Kidney epithelial cell (primary cell): Measurements from ENCODE around the gene GBP4. TPM values are rescaled to one million over a fixed set of nuclear protein-coding genes. Genes with fewer than 3 reads are reported as not detected.

Source experiments
- DNase-seq: peaks from one replicate; pipeline ENCODE4 v3.0.0-alpha.2; 2010; ENCODE audit warnings: low read depth
- H3K27me3 ChIP-seq: 2 replicates; pipeline ENCODE4 v1.6.0; 2011; ENCODE audit warnings: low read length; ENCODE audit not compliant: control insufficient read depth, insufficient read depth
- H3K36me3 ChIP-seq: 2 replicates; pipeline ENCODE4 v1.5.1; 2011; ENCODE audit warnings: low read length; ENCODE audit not compliant: control insufficient read depth, insufficient read depth
- H3K4me3 ChIP-seq: 2 replicates; pipeline ENCODE4 v1.5.1; 2011; ENCODE audit warnings: low read depth, mild to moderate bottlenecking, control low read depth, low read length
- CTCF ChIP-seq: IDR thresholded peaks from 2 replicates; pipeline ENCODE4 v1.5.1; 2011; ENCODE audit warnings: mild to moderate bottlenecking, moderate library complexity, low read length, control low read depth, inconsistent platforms; ENCODE audit not compliant: insufficient read depth, poor library complexity, severe bottlenecking
- total RNA-seq: library from RNA; depleted of rRNA; stranded (reverse); fragments of >200 nt; gene quantifications from 2 replicates; pipeline ENCODE4 v1.2.3, GENCODE V29; 2015

Gene GBP4
- total RNA-seq, 1 donor from 2014 or later, result 0.50 TPM

GRCh38 chr1:89149976-89150375 is 48.8 kb downstream of the GBP4 start:
- no peak for TF ChIP-seq CTCF

DNA sequence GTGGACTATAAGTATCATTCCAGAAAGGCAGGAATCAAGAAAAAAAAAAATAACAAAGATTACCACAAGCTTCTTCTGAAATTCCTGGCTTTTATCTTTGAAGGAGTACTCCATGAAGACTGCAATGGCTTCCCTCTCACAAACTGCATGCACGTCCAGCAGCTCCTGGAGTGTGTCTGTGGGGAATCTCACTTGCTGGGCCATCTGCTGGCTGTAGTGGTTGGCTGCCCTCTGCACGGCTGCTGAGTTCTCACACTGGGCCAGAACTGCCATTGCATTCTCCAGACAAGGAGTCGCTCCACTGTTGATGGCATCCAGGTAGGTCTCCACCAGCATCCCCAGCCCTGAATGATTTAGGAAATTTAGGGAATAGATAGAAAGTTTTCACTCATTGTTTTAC is 49.5 kb downstream of the GBP4 start:
- no peak for TF ChIP-seq CTCF
- no peak for DNase-seq
- no peaks in the 10 kb centered on the region for H3K27me3 ChIP-seq

More at GRCh38 chr1:89149976-89150375, 48.8 kb downstream of the GBP4 start:
- no peak for DNase-seq
- Histone ChIP-seq H3K4me3 (no peak overlapping the region), H3K36me3 (no peaks in the 10 kb centered on the region), H3K27me3 (no peaks in the 10 kb centered on the region)

GRCh38 chr1:89147678-89148658 is 50.8 kb downstream of the GBP4 start:
- no peak overlapping the region for H3K4me3 ChIP-seq
- no peaks in the 10 kb centered on the region for H3K27me3 ChIP-seq
- no peak for TF ChIP-seq CTCF
- DNase-seq, result no peak
- H3K36me3 ChIP-seq, result no peaks in the 10 kb centered on the region

More for the DNA sequence above, 49.5 kb downstream of the GBP4 start:
- Histone ChIP-seq H3K36me3 (no peaks in the 10 kb centered on the region), H3K4me3 (no peak overlapping the region)

DNA sequence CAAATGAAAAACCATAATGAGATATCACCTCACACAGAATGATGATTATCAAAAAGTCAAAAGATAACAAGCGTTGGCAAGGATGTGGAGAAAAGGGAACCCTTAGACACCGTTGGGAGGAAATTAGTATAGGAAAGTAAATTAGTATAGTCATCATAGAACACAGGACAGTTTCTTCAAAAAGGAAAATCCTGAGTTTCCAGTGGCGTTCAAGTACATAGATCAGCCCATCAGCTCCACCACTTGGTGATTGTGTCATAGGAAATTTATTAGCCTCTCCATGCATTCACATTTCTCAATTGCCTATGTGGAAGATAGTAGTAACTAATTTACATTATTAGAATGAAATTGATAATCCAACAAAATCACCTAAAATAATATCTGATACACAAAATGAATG is 52.0 kb downstream of the GBP4 start:
- TF ChIP-seq CTCF, result no peak
- Histone ChIP-seq H3K36me3 (no peaks in the 10 kb centered on the region), H3K4me3 (no peak overlapping the region), H3K27me3 (no peaks in the 10 kb centered on the region)
- no peak for DNase-seq

- no peak for DNase-seq
- Histone ChIP-seq H3K4me3 (no peak overlapping the region), H3K27me3 (no peaks in the 10 kb centered on the region), H3K36me3 (no peaks in the 10 kb centered on the region)
- no peak for TF ChIP-seq CTCF
These were observed 55.3 kb downstream of the GBP4 start for GRCh38 chr1:89143484-89143883.
